ENCODE measurements around the gene TUNAR. TPM values are rescaled to one million over a fixed set of nuclear protein-coding genes. Genes with fewer than 3 reads are reported as not detected.

The TUNAR gene
- total RNA-seq (2021): not detected in 2 replicates
- not detected for Bru-seq, nascent RNA
- not detected for BruChase-seq, experiment 1, labeled RNA remaining after a 2-hour chase
- not detected for BruChase-seq, experiment 2, labeled RNA remaining after a 6-hour chase
- long read RNA-seq: 0 reads

- Histone ChIP-seq H2AFZ (no peak within 1 kb of the TSS), H3K4me1 (replicated peaks; ENCODE audit: insufficient read depth) (no peaks in the 10 kb centered on the region), H4K20me1 (ENCODE audit: insufficient read depth) (no peaks in the 10 kb centered on the region), H3K4me3 (no peak within 1 kb of the TSS), H3K36me3 (ENCODE audit: low read depth) (no peaks in the 10 kb centered on the region), H3F3A (ENCODE audit: insufficient read depth, low read depth) (no peaks in the 10 kb centered on the region), H3K9me3 (ENCODE audit: insufficient read depth, low read depth) (no peaks in the 10 kb centered on the region), H3K27ac (no peak within 1 kb of the TSS), H3K79me2 (ENCODE audit: low read depth) (no peaks in the 10 kb centered on the region), H3K27me3 (ENCODE audit: insufficient read depth, low read depth) (peaks cover 42% of the 10 kb centered on the region), H3K9me2 (ENCODE audit: insufficient read depth) (no peaks in the 10 kb centered on the region), H3K4me2 (no peak within 1 kb of the TSS)
- ChIA-PET POLR2A (ENCODE audit: unreplicated experiment) (no interaction called here), CTCF (no interaction called here)
- TF ChIP-seq CTCF (conservative IDR thresholded peaks at IDR 0.05) (no peak), EZH2 (IDR thresholded peaks at IDR 0.05; ENCODE audit: low read depth) (no peak)
- no peak for DNase-seq
- intact Hi-C loops (cut with micrococcal nuclease; ENCODE audit: unreplicated experiment): no loop called here
- no TSS peak for BruUV-seq (replicated peaks)
These were observed at the start of gene TUNAR for GRCh38 chr14:95876761-95877538. TUNAR (plus strand) TSS chr14:95876832.

DNA sequence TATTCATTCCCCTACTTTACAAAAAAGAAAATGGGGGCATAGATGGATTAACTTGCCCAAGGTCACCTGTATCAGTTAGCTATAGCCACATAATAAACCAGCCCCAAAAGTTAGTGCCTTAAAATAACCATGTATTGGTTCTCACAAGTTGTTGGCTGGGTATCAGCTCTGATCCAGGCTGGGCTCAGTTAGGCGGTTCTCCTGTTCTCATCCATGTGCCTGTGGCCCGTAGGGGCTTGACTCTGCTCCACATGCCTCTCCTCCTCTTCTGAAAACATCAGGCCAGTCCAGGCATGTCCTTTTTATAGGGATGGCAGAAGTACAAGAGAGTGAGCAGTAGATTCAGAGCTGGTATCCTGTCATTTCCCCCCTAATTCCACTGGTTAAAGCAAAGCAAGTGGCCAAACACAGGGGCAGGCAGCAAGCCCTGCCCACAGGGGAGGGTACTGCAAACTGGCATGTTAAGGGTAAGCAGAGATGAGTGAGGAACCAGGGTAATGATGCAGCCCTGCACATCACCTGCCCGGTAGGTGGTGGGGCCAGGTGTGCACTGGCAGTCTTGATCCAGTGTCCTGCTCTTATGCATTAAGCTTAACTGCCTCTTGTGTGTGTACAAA is 47.9 kb upstream of the TUNAR start:
- Histone ChIP-seq H3K9me2 (ENCODE audit: insufficient read depth) (no peaks in the 10 kb centered on the region), H3F3A (ENCODE audit: insufficient read depth, low read depth) (no peaks in the 10 kb centered on the region), H3K27ac (no peak overlapping the region), H3K79me2 (ENCODE audit: low read depth) (no peaks in the 10 kb centered on the region), H2AFZ (no peak overlapping the region), H3K27me3 (ENCODE audit: insufficient read depth, low read depth) (no peaks in the 10 kb centered on the region), H3K36me3 (ENCODE audit: low read depth) (no peaks in the 10 kb centered on the region), H4K20me1 (ENCODE audit: insufficient read depth) (no peaks in the 10 kb centered on the region), H3K4me3 (no peak overlapping the region), H3K4me2 (no peak overlapping the region), H3K4me1 (replicated peaks; ENCODE audit: insufficient read depth) (no peaks in the 10 kb centered on the region), H3K9me3 (ENCODE audit: insufficient read depth, low read depth) (no peaks in the 10 kb centered on the region)
- CTCF ChIA-PET: no interaction called here
- POLR2A ChIA-PET (ENCODE audit: unreplicated experiment): no interaction called here
- TF ChIP-seq CTCF (conservative IDR thresholded peaks at IDR 0.05): no peak
- DNase-seq: no peak
- no TSS peak for BruUV-seq (replicated peaks)
- intact Hi-C loops (cut with micrococcal nuclease; ENCODE audit: unreplicated experiment): no loop called here

DNA sequence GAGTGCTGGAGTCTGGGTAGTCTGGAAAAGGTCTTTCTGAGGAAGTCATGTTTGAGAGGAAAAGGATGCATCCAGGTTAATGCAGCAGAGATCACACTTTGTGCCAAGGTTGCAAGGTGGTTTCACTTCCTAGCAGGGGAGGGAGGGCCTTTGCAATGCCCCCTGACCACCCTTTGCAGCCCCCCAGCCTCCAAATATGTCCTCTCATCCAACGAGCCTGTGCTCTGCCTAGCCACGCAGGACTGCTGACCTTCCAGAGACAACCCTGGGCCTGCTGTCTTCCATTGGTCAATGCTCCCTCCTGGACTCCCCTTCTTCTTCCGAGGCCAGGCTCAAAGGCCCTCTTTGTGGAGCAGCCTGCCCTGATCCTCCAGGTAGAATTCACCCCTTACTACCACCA is 47.3 kb upstream of the TUNAR start:
- no TSS peak for BruUV-seq (replicated peaks)

More for the DNA sequence above, 47.3 kb upstream of the TUNAR start:
- no peaks in the 10 kb centered on the region for H3K27me3 ChIP-seq (ENCODE audit: insufficient read depth, low read depth)
- DNase-seq: no peak
- intact Hi-C loops (cut with micrococcal nuclease; ENCODE audit: unreplicated experiment): no loop called here
- CTCF ChIA-PET: no interaction called here
- no peaks in the 10 kb centered on the region for H3F3A ChIP-seq (ENCODE audit: insufficient read depth, low read depth)
- no peak overlapping the region for H3K4me3 ChIP-seq
- H3K4me2 ChIP-seq: no peak overlapping the region
- H3K9me2 ChIP-seq (ENCODE audit: insufficient read depth): no peaks in the 10 kb centered on the region
- H3K36me3 ChIP-seq (ENCODE audit: low read depth): no peaks in the 10 kb centered on the region
- TF ChIP-seq EZH2 (IDR thresholded peaks at IDR 0.05; ENCODE audit: low read depth) (no peak), CTCF (conservative IDR thresholded peaks at IDR 0.05) (no peak)
- no peaks in the 10 kb centered on the region for H3K4me1 ChIP-seq (replicated peaks; ENCODE audit: insufficient read depth)
- no peaks in the 10 kb centered on the region for H3K79me2 ChIP-seq (ENCODE audit: low read depth)
- H3K27ac ChIP-seq: no peak overlapping the region
- POLR2A ChIA-PET (ENCODE audit: unreplicated experiment): no interaction called here
- H2AFZ ChIP-seq: no peak overlapping the region
- H3K9me3 ChIP-seq (ENCODE audit: insufficient read depth, low read depth): no peaks in the 10 kb centered on the region
- no peaks in the 10 kb centered on the region for H4K20me1 ChIP-seq (ENCODE audit: insufficient read depth)

Data from PC-9 (cell line).